Anterior cingulate cortex (tissue), 58 donors: ENCODE measurements around the gene VIM.

Source experiments
- DNase-seq, 58 donors: peaks; one replicate each; lab custom pipeline; 2025; lab: John Stamatoyannopoulos, UW

The VIM gene

DNA sequence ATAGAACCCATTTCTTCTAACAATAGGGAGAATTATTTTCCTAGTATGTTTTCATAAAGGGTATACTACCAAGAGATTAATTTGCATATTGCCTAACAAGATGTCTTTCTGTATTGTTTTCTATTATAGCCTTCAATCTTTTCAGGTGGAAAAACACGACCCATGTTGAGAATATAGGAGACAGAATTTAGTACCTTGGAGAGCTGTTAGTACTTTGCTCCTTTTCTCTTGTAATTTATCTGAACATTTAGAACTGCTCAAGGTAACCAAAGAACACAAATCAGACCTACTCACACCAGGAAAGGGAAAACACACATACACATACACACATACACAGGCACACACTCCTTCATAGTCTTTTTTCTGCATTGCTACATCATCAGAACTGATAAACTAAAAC lies 18.7 kb upstream of the VIM start:
- no peak for DNase-seq

- DNase-seq, result no peak
Measured at GRCh38 chr10:17209881-17210280, 18.2 kb upstream of the VIM start.

GRCh38 chr10:17210361-17210760 lies 17.7 kb upstream of the VIM start:
- no peak for DNase-seq

DNA sequence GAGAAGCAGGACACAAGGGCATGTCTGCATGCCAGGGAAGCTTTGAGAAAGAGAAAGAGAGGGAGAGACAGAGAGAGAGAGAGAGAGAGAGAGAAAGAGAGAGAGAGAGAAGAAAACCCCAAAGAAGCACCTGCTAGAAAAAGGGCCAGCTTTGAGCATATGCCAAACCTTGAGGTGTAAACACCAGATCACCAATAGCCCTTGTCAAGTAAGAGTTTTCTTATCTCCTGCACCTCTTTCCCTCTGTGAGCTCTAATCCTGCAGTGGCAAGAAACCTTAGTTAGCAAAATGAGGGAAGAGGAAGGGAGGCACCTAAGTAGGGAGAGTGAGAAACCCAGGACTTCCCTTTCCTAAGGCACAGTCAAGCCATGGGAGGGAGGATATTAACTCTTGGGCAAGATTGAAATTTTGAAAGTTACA lies 15.2 kb upstream of the VIM start:
- DNase-seq, result no peak

DNA sequence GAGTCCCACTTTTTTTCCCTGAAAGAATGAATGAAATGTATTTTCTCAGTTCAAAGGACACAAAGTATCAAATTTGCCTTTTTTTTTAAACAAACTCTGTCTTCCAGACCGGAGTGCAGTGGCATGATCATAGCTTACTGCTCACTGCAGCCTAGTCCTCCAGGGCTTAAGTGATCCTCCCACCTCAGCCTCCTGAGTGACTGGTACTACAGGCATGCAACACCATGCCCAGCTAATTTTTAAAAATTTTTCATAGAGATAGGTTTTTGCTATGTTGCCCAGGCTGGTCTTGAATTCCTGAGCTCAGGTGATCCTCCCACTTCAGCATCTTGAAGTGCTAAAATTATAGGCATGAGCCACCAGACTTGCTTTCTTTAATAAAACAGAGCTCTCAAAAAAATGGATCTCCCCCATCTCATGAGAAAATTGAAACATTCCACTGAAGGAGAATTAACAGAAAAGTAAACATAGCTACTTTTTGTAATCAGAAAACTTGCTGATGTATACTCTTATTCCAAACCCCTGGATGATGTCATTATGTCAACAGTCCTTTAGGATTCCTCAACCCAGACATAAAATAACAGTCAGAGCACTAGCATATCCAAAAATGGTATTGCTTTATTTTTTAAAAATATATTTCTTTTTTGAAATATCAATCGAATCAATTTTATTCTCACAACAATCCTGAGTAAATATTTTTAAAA lies 14.2 kb upstream of the VIM start:
- no peak for DNase-seq

DNA sequence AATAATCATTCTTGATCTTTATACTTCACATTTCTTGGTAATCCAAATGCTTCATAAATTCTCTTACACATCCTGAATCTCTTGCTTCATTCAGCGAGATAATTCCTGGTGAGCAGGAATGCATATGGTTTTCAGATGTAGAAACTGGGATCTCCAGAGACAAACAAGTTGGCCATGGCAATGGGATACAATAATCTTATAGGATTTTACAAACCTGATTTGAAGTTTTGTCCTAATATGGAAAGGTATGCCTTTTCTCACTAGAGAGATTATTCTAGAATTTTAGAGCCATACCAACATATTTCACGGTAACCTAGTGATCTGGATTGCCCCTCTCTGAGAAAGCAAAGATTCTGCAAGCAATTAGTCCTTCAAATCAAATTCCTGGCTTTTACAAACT lies 13.5 kb upstream of the VIM start:
- DNase-seq, result no peak

GRCh38 chr10:17214971-17215781 lies 12.9 kb upstream of the VIM start:
- peak in 1 of 58 donors; percentile 4 for DNase-seq

GRCh38 chr10:17215782-17216122 lies 12.3 kb upstream of the VIM start:
- DNase-seq, result no peak

- no peak for DNase-seq
Measured at GRCh38 chr10:17216217-17216900, 11.7 kb upstream of the VIM start.

DNA sequence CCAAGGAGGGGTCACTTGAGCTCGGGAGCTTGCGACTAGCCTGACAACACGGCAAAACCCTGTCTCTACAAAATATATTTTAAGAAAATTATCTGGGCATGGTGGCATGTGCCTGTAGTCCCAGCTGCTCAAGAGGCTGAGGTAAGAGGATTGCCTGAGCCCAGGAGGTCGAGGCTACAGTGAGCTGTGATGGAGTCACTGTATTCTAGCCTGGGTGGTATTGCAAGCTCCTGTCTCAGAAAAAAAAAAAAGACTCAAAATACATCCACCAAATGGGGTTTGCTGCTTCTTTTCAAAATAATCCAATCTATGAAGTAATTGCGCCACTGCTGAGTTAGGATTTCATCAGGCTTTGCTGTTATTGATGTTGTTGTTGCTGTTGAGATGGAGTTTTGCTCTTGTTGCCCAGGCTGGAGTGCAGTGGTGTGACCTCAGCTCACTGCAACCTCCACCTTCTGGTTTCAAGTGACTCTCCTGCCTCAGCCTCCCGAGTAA lies 11.1 kb upstream of the VIM start:
- no peak for DNase-seq

DNA sequence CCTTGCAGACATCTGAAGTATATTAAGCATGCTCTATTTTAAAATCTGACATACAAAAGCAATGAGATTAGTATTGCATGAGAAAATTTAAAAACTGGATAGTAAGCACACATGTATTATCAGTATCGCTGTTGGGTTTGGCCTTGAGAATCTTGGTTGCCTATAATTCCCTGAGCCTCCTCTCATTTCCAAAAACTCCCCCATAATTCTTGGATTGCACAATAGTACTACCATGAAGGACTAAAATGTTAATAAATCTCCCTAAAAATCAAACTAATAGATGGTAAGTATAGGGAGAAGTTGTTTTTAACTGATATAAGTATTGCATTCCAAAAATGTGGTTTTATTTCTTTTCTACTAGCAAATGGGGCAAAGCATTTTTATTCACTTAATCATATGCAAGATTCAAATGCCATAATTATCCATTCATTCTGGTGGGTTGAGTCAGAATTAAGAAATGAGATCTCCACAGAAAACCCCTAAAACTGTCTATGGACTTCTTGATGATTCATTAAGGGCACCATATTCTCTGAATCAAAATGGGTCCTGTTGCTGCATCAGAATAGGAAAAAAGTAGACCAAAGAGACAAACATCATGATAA lies 10.3 kb upstream of the VIM start:
- DNase-seq, result no peak

DNA sequence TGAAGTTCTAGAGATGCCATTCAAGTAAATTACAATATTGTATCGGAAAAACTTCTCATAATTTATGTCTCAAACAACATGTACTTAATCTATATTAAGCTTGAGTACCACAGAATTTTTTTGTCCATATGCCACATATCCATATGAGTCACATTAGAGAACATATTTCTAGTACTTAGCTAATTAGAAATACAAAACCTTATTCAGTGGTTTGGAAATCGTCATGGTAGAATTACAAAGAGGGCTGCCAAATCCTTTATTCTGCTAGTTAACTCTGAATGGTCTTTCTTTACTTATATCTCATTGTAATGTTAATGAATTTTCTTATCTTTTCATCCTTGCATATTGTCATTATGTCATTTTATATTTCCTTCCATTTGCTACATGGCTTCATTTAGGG lies 9.0 kb upstream of the VIM start:
- DNase-seq, result no peak

- no peak for DNase-seq
Measured at GRCh38 chr10:17220652-17221100, 7.4 kb upstream of the VIM start.

- DNase-seq, result no peak
Measured at GRCh38 chr10:17222329-17222728, 5.7 kb upstream of the VIM start.

GRCh38 chr10:17225808-17226207 lies 2.2 kb upstream of the VIM start:
- no peak for DNase-seq

DNA sequence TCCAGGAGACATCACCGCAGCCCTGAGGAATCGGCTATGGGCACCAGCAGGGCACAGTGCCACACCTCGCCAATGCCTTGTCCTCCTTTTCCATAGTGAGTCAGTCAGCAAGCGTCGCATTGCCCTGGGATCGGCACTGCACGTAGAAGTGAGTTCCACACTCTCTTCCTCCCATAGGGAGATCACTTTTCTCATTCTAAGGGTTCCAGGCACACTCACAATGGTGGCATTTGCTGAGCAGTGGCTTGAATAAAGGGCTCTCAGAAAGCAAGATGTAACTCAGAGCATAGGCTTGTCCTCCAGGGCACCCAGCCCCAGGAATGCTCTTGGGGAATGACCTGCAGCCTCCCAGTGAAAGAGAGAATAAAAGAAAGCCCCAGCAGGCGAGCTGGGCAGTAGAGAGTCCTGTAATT lies 1.1 kb upstream of the VIM start:
- no peak for DNase-seq

DNA sequence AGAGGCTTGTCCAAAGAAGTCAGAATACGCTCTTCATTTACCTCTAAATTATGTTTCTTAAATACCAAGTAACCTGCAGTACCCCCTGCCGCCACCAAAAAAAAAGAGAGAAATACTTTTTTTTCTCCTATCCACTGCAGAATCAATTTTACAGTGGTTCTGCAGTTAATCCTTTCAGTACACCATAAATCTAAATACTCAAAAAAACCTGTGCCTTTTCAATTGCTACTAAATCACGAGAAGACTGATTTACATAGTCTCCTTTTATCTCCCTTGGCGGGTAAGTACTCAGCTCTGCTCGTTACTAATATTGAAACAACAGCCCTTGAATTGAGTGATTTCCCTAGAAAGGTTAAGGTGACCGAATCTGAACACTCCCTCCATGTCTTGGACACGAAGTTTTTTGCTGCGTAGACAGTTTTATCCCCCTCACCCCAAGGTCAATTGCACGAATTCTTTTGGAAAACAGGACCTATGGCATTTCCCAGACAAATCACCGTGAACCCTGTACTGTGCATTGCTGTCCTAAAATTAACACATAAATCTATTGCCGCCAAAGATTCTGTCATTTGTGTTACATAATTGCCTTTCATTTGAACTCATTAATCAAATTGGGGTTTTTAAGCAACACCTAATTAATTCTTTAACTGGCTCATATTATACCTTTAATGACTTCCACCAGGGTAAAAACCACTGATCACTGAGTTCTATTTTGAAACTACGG lies 512 bp upstream of the VIM start:
- DNase-seq, result no peak

DNA sequence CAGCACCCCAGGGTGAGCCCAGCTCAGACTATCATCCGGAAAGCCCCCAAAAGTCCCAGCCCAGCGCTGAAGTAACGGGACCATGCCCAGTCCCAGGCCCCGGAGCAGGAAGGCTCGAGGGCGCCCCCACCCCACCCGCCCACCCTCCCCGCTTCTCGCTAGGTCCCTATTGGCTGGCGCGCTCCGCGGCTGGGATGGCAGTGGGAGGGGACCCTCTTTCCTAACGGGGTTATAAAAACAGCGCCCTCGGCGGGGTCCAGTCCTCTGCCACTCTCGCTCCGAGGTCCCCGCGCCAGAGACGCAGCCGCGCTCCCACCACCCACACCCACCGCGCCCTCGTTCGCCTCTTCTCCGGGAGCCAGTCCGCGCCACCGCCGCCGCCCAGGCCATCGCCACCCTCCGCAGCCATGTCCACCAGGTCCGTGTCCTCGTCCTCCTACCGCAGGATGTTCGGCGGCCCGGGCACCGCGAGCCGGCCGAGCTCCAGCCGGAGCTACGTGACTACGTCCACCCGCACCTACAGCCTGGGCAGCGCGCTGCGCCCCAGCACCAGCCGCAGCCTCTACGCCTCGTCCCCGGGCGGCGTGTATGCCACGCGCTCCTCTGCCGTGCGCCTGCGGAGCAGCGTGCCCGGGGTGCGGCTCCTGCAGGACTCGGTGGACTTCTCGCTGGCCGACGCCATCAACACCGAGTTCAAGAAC lies 1.1 kb downstream of the VIM start:
- DNase-seq, result peak in 42 of 58 donors; percentile 12 to 77 (median 42)

GRCh38 chr10:17229717-17229966 lies 1.6 kb downstream of the VIM start:
- peak in 1 of 58 donors; percentile 7 for DNase-seq
